ENCODE data around the gene GULP1.

GRCh38 chr2:188515918-188516317 lies 224.2 kb downstream of the GULP1 start:
- TF ChIP-seq POLR2AphosphoS5 (IDR thresholded peaks at IDR 0.05; ENCODE audit: insufficient read depth in 1 of 2, low read depth in 1 of 2): no peak
- TF ChIP-seq CTCF (IDR thresholded peaks at IDR 0.05): no peak

Data from vagina (tissue), 2 donors.